ENCODE results near the gene PHACTR1. TPM values are rescaled to one million over a fixed set of nuclear protein-coding genes. Genes with fewer than 3 reads are reported as not detected.

Gene PHACTR1
- total RNA-seq, 2 experiments from 2014 or later: 1.3 to 2.3 TPM

- no peak overlapping the region for H3K27ac ChIP-seq (ENCODE audit: low read depth in 1 of 2, low read length in 2 of 2)
- intact Hi-C loops (cut with DNase I, micrococcal nuclease): no loop called here
- CTCF ChIA-PET: no interaction called here
- Mint-ChIP-seq H3K27me3 (no peaks in the 10 kb centered on the region), H3K4me1 (ENCODE audit: low read depth) (peaks cover 13% of the 10 kb centered on the region), H3K27ac (no peak overlapping the region), H3K36me3 (ENCODE audit: low read depth) (no peaks in the 10 kb centered on the region), H3K4me3 (no peak overlapping the region), H3K9me3 (no peaks in the 10 kb centered on the region)
- ATAC-seq (ENCODE audit: poor library complexity) (no peak), DNase-seq (no peak)
- peaks cover 3% of the 10 kb centered on the region for H3K4me1 ChIP-seq (ENCODE audit: insufficient read depth, low read length)
- POLR2A ChIA-PET: no interaction called here
- no peak for TF ChIP-seq CTCF (IDR thresholded peaks at IDR 0.05)
- no peaks in the 10 kb centered on the region for H3K9me3 ChIP-seq (ENCODE audit: control insufficient read depth in 1 of 2, insufficient read depth in 1 of 2, low read length in 2 of 2)
- H3K36me3 ChIP-seq (ENCODE audit: insufficient read depth, low read length): no peaks in the 10 kb centered on the region
- H3K4me3 ChIP-seq (ENCODE audit: low read length): no peak overlapping the region
- H3K27me3 ChIP-seq (ENCODE audit: control insufficient read depth in 1 of 2, insufficient read depth in 2 of 2, low read length in 2 of 2): no peaks in the 10 kb centered on the region
Observed at GRCh38 chr6:13263669-13264068, 547.1 kb downstream of the PHACTR1 start.

GRCh38 chr6:13267142-13267651 is 550.6 kb downstream of the PHACTR1 start:
- H3K9me3 ChIP-seq (ENCODE audit: control insufficient read depth in 1 of 2, insufficient read depth in 1 of 2, low read length in 2 of 2): no peaks in the 10 kb centered on the region
- DNase-seq (no peak), ATAC-seq (ENCODE audit: poor library complexity) (no peak)
- no peak overlapping the region for H3K4me3 ChIP-seq (ENCODE audit: low read length)
- Mint-ChIP-seq H3K9me3 (no peaks in the 10 kb centered on the region), H3K4me3 (no peak overlapping the region), H3K27me3 (no peaks in the 10 kb centered on the region), H3K27ac (no peak overlapping the region), H3K4me1 (ENCODE audit: low read depth) (peaks cover 2% of the 10 kb centered on the region), H3K36me3 (ENCODE audit: low read depth) (no peaks in the 10 kb centered on the region)
- H3K27ac ChIP-seq (ENCODE audit: low read depth in 1 of 2, low read length in 2 of 2): no peak overlapping the region
- intact Hi-C loops (cut with DNase I, micrococcal nuclease): no loop called here
- CTCF ChIA-PET: no interaction called here
- POLR2A ChIA-PET: no interaction called here
- H3K4me1 ChIP-seq (ENCODE audit: insufficient read depth, low read length): no peaks in the 10 kb centered on the region
- H3K36me3 ChIP-seq (ENCODE audit: insufficient read depth, low read length): no peaks in the 10 kb centered on the region
- no peak for TF ChIP-seq CTCF (IDR thresholded peaks at IDR 0.05)
- H3K27me3 ChIP-seq (ENCODE audit: control insufficient read depth in 1 of 2, insufficient read depth in 2 of 2, low read length in 2 of 2): no peaks in the 10 kb centered on the region

- peaks cover 17% of the 10 kb centered on the region for H3K4me1 Mint-ChIP-seq (ENCODE audit: low read depth)
- H3K27ac Mint-ChIP-seq: no peak overlapping the region
- no peak overlapping the region for H3K4me3 Mint-ChIP-seq
- H3K27me3 Mint-ChIP-seq: no peaks in the 10 kb centered on the region
- CTCF ChIA-PET: no interaction called here
- no peaks in the 10 kb centered on the region for H3K27me3 ChIP-seq (ENCODE audit: control insufficient read depth in 1 of 2, insufficient read depth in 2 of 2, low read length in 2 of 2)
- TF ChIP-seq CTCF (IDR thresholded peaks at IDR 0.05): no peak
- H3K36me3 Mint-ChIP-seq (ENCODE audit: low read depth): no peaks in the 10 kb centered on the region
- H3K4me3 ChIP-seq (ENCODE audit: low read length): no peak overlapping the region
- DNase-seq: no peak
- POLR2A ChIA-PET: no interaction called here
- H3K9me3 ChIP-seq (ENCODE audit: control insufficient read depth in 1 of 2, insufficient read depth in 1 of 2, low read length in 2 of 2): no peaks in the 10 kb centered on the region
- H3K4me1 ChIP-seq (ENCODE audit: insufficient read depth, low read length): peaks cover 11% of the 10 kb centered on the region
- H3K27ac ChIP-seq (ENCODE audit: low read depth in 1 of 2, low read length in 2 of 2): no peak overlapping the region
- no peaks in the 10 kb centered on the region for H3K9me3 Mint-ChIP-seq
- intact Hi-C loops (cut with DNase I, micrococcal nuclease): no loop called here
- H3K36me3 ChIP-seq (ENCODE audit: insufficient read depth, low read length): no peaks in the 10 kb centered on the region
- ATAC-seq (ENCODE audit: poor library complexity): no peak
Observed at GRCh38 chr6:13268913-13269518, 552.4 kb downstream of the PHACTR1 start.

Measured in CD4-positive, alpha-beta T cell (primary cell).